K562 (cell line): ENCODE data around the gene DNASE1L2. TPM values are rescaled to one million over a fixed set of nuclear protein-coding genes. Genes with fewer than 3 reads are reported as not detected.

Experiments used
- ATAC-seq: fragments of 200-7000 bp; cut with Tn5 transposase; 3 replicates; pipeline ENCODE4 v1.9.1; 2020; ENCODE audit warnings: moderate library complexity
- BruUV-seq: library from RNA; stranded (reverse); fragments of 400-500 nt; replicated peaks from 2 replicates; lab custom pipeline; 2021; lab: Mats Ljungman, UMichigan
- CTCF ChIA-PET: fragments of 300-600 bp; formaldehyde crosslinking; extraction: SDS; loops from one replicate; lab custom pipeline; 2021; ENCODE audit warnings: low intra/inter-chr PET ratio; lab: Yijun Ruan, JAX
- POLR2A ChIA-PET: fragments of 300-600, 350-650 bp; sonication (Branson Sonifier 250); formaldehyde crosslinking; extraction: SDS; loops from one replicate; lab custom pipeline; 2021; ENCODE audit warnings: antibody characterized with exemption, inconsistent platforms; lab: Yijun Ruan, JAX
- DNase-seq, 4 experiments: peaks; one replicate each; pipeline versions ENCODE4 v3.0.0 to v3.0.0-alpha.2; 2011 to 2018; ENCODE audit warnings: low spot score in 3 of 4, mixed read lengths in 3 of 4; ENCODE audit errors: extremely low read depth in 1 of 4
- FAIRE-seq: peaks from 2 replicates; lab custom pipeline; 2011; peaks lifted over from hg19 to GRCh38; lab: Jason Lieb, UNC
- H2AFZ ChIP-seq: 2 replicates; pipeline ENCODE4 v1.6.0; 2011; ENCODE audit warnings: low read depth, low read length, control low read depth, inconsistent platforms
- H3K27ac ChIP-seq: fragments of 200-600 bp; 3 replicates; pipeline ENCODE4 v1.8.0; 2011; ENCODE audit warnings: low read depth, mild to moderate bottlenecking, control low read depth, inconsistent platforms, low read length, moderate library complexity, mixed read lengths; ENCODE audit errors: extremely low read depth
- H3K27me3 ChIP-seq, 2 experiments: fragments of 300-600 bp in 1 of 2; 2 replicates in 1 of 2; 3 replicates in 1 of 2; pipeline versions ENCODE4 v1.6.0 to v1.8.0; 2011; ENCODE audit warnings: inconsistent platforms in 2 of 2, low read length in 2 of 2, mild to moderate bottlenecking in 1 of 2, mixed read lengths in 1 of 2, moderate library complexity in 1 of 2; ENCODE audit not compliant: control insufficient read depth in 2 of 2, insufficient read depth in 2 of 2
- H3K36me3 ChIP-seq: fragments of 300-600 bp; 3 replicates; pipeline ENCODE4 v1.8.0; 2011; ENCODE audit warnings: mild to moderate bottlenecking, low read length, inconsistent platforms; ENCODE audit not compliant: control insufficient read depth, insufficient read depth
- H3K4me1 ChIP-seq, 2 experiments: fragments of 200-600 bp in 1 of 2; replicated peaks in 1 of 2; 2 replicates in 1 of 2; 3 replicates in 1 of 2; pipeline versions ENCODE4 v1.5.1 to v1.8.0; 2011; ENCODE audit warnings: inconsistent platforms in 2 of 2, low read length in 2 of 2, mild to moderate bottlenecking in 1 of 2, mixed read lengths in 1 of 2, moderate library complexity in 1 of 2; ENCODE audit not compliant: control insufficient read depth in 2 of 2, insufficient read depth in 2 of 2
- H3K4me2 ChIP-seq: 2 replicates; pipeline ENCODE4 v1.6.1; 2011; ENCODE audit warnings: low read length, control low read depth, inconsistent platforms, mixed read lengths; ENCODE audit not compliant: insufficient read depth
- H3K4me3 ChIP-seq: fragments of 200-600 bp; sonication (generic), shearing (Covaris generic); 2 replicates; pipeline ENCODE4 v1.5.1; 2016; ENCODE audit warnings: control low read depth, inconsistent platforms
- H3K79me2 ChIP-seq: fragments of 200-600 bp; 3 replicates; pipeline ENCODE4 v1.8.0; 2011; ENCODE audit warnings: low read length, inconsistent platforms; ENCODE audit not compliant: control insufficient read depth, insufficient read depth
- H3K9ac ChIP-seq, 2 experiments: 2 replicates each; pipeline versions ENCODE4 v1.6.0 to v1.6.1; 2011; ENCODE audit warnings: low read depth in 2 of 2, low read length in 2 of 2, control low read depth in 1 of 2, inconsistent platforms in 1 of 2, mild to moderate bottlenecking in 1 of 2, mixed read lengths in 1 of 2; ENCODE audit not compliant: insufficient read depth in 1 of 2
- H3K9me1 ChIP-seq: one replicate; pipeline ENCODE4 v1.6.0; 2011; ENCODE audit warnings: inconsistent platforms, mild to moderate bottlenecking, low read length, moderate library complexity; ENCODE audit not compliant: control insufficient read depth, insufficient read depth
- H3K9me3 ChIP-seq: replicated peaks from 2 replicates; pipeline ENCODE4 v1.5.1; 2011; ENCODE audit warnings: low read depth, low read length, inconsistent platforms; ENCODE audit not compliant: control insufficient read depth, insufficient read depth
- H4K20me1 ChIP-seq: replicated peaks from 2 replicates; pipeline ENCODE4 v1.6.1; 2011; ENCODE audit warnings: low read length, inconsistent platforms, mixed read lengths; ENCODE audit not compliant: control insufficient read depth, insufficient read depth
- CBX8 ChIP-seq: fragments of 200-600 bp; sonication (generic); IDR thresholded peaks from 2 replicates; pipeline ENCODE4 v1.6.1; 2012; ENCODE audit warnings: borderline replicate concordance, mixed run types, low read depth, mild to moderate bottlenecking, moderate library complexity, mixed read lengths, low read length, control low read depth, inconsistent platforms; ENCODE audit not compliant: poor library complexity, severe bottlenecking; ENCODE audit errors: extremely low read depth
- NR0B1 ChIP-seq: fragments of 450-650 bp; IDR thresholded peaks from one replicate; pipeline ENCODE4 v1.6.1; 2018; ENCODE audit warnings: mild to moderate bottlenecking, moderate library complexity; ENCODE audit not compliant: partially characterized antibody
- PHF20 ChIP-seq: fragments of 450-650 bp; IDR thresholded peaks from 2 replicates; pipeline ENCODE4 v1.6.1; 2018; ENCODE audit not compliant: partially characterized antibody
- PURB ChIP-seq: sonication (generic); formaldehyde crosslinking; IDR thresholded peaks from 2 replicates; pipeline ENCODE4 v1.9.0; 2021; ENCODE audit warnings: low read depth, mild to moderate bottlenecking, missing genetic modification reagents
- ZZZ3 ChIP-seq: fragments of 450-650 bp; IDR thresholded peaks from 2 replicates; pipeline ENCODE4 v1.6.1; 2016; ENCODE audit warnings: antibody characterized with exemption, mild to moderate bottlenecking, moderate library complexity
- WGBS: fragments of 100-300 bp; shearing (Covaris generic); methylation state at CpG from one replicate; pipeline ENCODE4 v1.1.6; 2016; ENCODE audit warnings: low coverage, mixed read lengths; ENCODE audit not compliant: insufficient coverage; ENCODE audit errors: missing lambda C conversion rate; 5-methylcytosine and 5-hydroxymethylcytosine counted together
- in situ Hi-C: fragments of 300-500 bp; cut with MboI; formaldehyde crosslinking; loops from 4 replicates; pipeline ENCODE4 v1.15.0; 2018; ENCODE audit warnings: inconsistent platforms, mixed read lengths
- intact Hi-C: fragments of 100-400 bp; cut with micrococcal nuclease; formaldehyde crosslinking; loops from 2 replicates; pipeline ENCODE4 v1.14.2; 2022
- polyA plus RNA-seq, 8 experiments: library from polyadenylated mRNA; depleted of rRNA in 4 of 8; stranded (reverse) in 5 of 8; unstranded in 3 of 8; fragments of >200 nt; fragmentation: Nextera tagmentation in 2 of 8; fragmentation: Illumina TruSeq in 1 of 8; extraction: Ambion mirVana in 2 of 8; extraction: Trizol in 1 of 8; gene quantifications; 2 replicates each; pipeline versions ENCODE4 v1.2.1 to v1.2.3, GENCODE V29; 2011 to 2014; ENCODE audit warnings: inconsistent platforms in 1 of 8, missing spikeins in 1 of 8
- total RNA-seq, 7 experiments: library from RNA; depleted of rRNA in 6 of 7; stranded (reverse); fragments of >200 nt in 6 of 7; fragmentation: Illumina TruSeq in 2 of 7; extraction: Trizol in 2 of 7; gene quantifications; 2 replicates each; pipeline versions ENCODE4 v1.2.1 to v1.2.3, GENCODE V29; 2011 to 2021; ENCODE audit warnings: low replicate concordance in 1 of 7
- TF ChIP-seq, protein P1 (sequence below): sonication (generic); formaldehyde crosslinking; IDR thresholded peaks from 2 replicates; pipeline ENCODE4 v1.9.0; 2022; ENCODE audit warnings: mild to moderate bottlenecking, missing genetic modification reagents
- TF ChIP-seq, protein P2 (sequence below): fragments of 450-650 bp; IDR thresholded peaks from 2 replicates; pipeline ENCODE4 v1.6.1; 2016; ENCODE audit warnings: mild to moderate bottlenecking
- TF ChIP-seq, protein P3 (sequence below): fragments of 450-650 bp; IDR thresholded peaks from 2 replicates; pipeline ENCODE4 v1.6.1; 2016; ENCODE audit warnings: antibody characterized with exemption

The DNASE1L2 gene
- total and polyA plus RNA-seq, 9 of the 15 experiments (the other 6 are each of a cell fraction or from before 2014, with no cell fraction given): 0.08 to 2.7 (median 1.7) TPM; not detected in 1

GRCh38 chr16:2237102-2237482, 848 bp downstream of the DNASE1L2 start:
- peaks cover 0 to 53% of the 10 kb centered on the region in 2 experiments; a peak in 2 of 5 replicates for H3K4me1 ChIP-seq
- in situ Hi-C loops (no loop called here), intact Hi-C loops (no loop called here)
- H3K9ac ChIP-seq: no peak overlapping the region
- no peak for ATAC-seq
- H3K4me2 ChIP-seq: no peak overlapping the region
- H3K27me3 ChIP-seq: no peaks in the 10 kb centered on the region
- no peak overlapping the region for H2AFZ ChIP-seq
- ChIA-PET CTCF (no interaction called here), POLR2A (interaction anchor here (6.6 kb wide), 1 partner anchor 14 kb away, joined by 39 read pairs; the partner anchor contains the start of gene ECI1)
- H3K79me2 ChIP-seq: no peaks in the 10 kb centered on the region
- H3K9me1 ChIP-seq: no peaks in the 10 kb centered on the region
- H4K20me1 ChIP-seq: no peaks in the 10 kb centered on the region
- H3K36me3 ChIP-seq: peaks cover 57% of the 10 kb centered on the region; the same call in 2 of the 3 replicates
- no CpG with 5 or more reads among the region's 40 CpGs for WGBS
- DNase-seq: no peak
- no TSS peak for BruUV-seq
- no peak overlapping the region for H3K4me3 ChIP-seq
- no peaks in the 10 kb centered on the region for H3K9me3 ChIP-seq
- FAIRE-seq: no peak
- H3K27ac ChIP-seq: no peak overlapping the region
- TF ChIP-seq CBX8 (no peak), PHF20 (no peak), NR0B1 (no peak), ZZZ3 (no peak), PURB (CRISPR knock-in tag) (no peak)
- TF ChIP-seq, protein P1, sequence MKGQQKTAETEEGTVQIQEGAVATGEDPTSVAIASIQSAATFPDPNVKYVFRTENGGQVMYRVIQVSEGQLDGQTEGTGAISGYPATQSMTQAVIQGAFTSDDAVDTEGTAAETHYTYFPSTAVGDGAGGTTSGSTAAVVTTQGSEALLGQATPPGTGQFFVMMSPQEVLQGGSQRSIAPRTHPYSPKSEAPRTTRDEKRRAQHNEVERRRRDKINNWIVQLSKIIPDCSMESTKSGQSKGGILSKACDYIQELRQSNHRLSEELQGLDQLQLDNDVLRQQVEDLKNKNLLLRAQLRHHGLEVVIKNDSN (CRISPR knock-in tag): no peak
- TF ChIP-seq, protein P2, sequence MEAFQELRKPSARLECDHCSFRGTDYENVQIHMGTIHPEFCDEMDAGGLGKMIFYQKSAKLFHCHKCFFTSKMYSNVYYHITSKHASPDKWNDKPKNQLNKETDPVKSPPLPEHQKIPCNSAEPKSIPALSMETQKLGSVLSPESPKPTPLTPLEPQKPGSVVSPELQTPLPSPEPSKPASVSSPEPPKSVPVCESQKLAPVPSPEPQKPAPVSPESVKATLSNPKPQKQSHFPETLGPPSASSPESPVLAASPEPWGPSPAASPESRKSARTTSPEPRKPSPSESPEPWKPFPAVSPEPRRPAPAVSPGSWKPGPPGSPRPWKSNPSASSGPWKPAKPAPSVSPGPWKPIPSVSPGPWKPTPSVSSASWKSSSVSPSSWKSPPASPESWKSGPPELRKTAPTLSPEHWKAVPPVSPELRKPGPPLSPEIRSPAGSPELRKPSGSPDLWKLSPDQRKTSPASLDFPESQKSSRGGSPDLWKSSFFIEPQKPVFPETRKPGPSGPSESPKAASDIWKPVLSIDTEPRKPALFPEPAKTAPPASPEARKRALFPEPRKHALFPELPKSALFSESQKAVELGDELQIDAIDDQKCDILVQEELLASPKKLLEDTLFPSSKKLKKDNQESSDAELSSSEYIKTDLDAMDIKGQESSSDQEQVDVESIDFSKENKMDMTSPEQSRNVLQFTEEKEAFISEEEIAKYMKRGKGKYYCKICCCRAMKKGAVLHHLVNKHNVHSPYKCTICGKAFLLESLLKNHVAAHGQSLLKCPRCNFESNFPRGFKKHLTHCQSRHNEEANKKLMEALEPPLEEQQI: no peak
- TF ChIP-seq, protein P3, sequence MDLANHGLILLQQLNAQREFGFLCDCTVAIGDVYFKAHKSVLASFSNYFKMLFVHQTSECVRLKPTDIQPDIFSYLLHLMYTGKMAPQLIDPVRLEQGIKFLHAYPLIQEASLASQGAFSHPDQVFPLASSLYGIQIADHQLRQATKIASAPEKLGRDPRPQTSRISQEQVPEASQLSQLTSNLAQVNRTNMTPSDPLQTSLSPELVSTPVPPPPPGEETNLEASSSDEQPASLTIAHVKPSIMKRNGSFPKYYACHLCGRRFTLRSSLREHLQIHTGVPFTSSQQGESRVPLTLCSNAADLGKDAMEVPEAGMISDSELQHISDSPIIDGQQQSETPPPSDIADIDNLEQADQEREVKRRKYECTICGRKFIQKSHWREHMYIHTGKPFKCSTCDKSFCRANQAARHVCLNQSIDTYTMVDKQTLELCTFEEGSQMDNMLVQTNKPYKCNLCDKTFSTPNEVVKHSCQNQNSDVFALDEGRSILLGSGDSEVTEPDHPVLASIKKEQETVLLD: no peak
